DND-41 (cell line): ENCODE data around the gene PSMG4.

Experiments used
- ATAC-seq: fragments of 200-7000 bp; cut with Tn5 transposase; 3 replicates; pipeline ENCODE4 v1.9.1; 2021; ENCODE audit warnings: low read depth; ENCODE audit not compliant: insufficient read depth
- DNase-seq: peaks from one replicate; pipeline ENCODE4 v3.0.0-alpha.2; 2020
- H2AFZ ChIP-seq: 2 replicates; pipeline ENCODE4 v1.6.0; 2012; ENCODE audit warnings: low read depth, low read length
- H3K27ac ChIP-seq: 2 replicates; pipeline ENCODE4 v1.5.1; 2012; ENCODE audit warnings: low read length, inconsistent platforms
- H3K27me3 ChIP-seq: fragments of 200-600 bp; sonication (generic); 2 replicates; pipeline ENCODE4 v1.6.0; 2012; ENCODE audit warnings: low read length, mild to moderate bottlenecking, inconsistent platforms; ENCODE audit not compliant: insufficient read depth, poor library complexity
- H3K36me3 ChIP-seq: 2 replicates; pipeline ENCODE4 v1.5.1; 2012; ENCODE audit warnings: low read length, inconsistent platforms; ENCODE audit not compliant: insufficient read depth
- H3K4me1 ChIP-seq: 2 replicates; pipeline ENCODE4 v1.5.1; 2012; ENCODE audit warnings: mild to moderate bottlenecking, low read length; ENCODE audit not compliant: insufficient read depth
- H3K4me2 ChIP-seq: 2 replicates; pipeline ENCODE4 v1.6.0; 2012; ENCODE audit warnings: mild to moderate bottlenecking, moderate library complexity, low read length, inconsistent platforms; ENCODE audit not compliant: insufficient read depth
- H3K4me3 ChIP-seq, 2 experiments: fragments of 200-600 bp in 1 of 2; shearing (Covaris generic) in 1 of 2; 2 replicates each; pipeline ENCODE4 v1.5.1; 2012 to 2016; ENCODE audit warnings: inconsistent platforms in 2 of 2, low read length in 2 of 2, mild to moderate bottlenecking in 2 of 2, low read depth in 1 of 2, moderate library complexity in 1 of 2
- H3K79me2 ChIP-seq: 2 replicates; pipeline ENCODE4 v1.6.0; 2012; ENCODE audit warnings: low read length, inconsistent platforms; ENCODE audit not compliant: insufficient read depth
- H3K9ac ChIP-seq: 2 replicates; pipeline ENCODE4 v1.6.0; 2012; ENCODE audit warnings: low read depth, mild to moderate bottlenecking, inconsistent platforms, low read length, moderate library complexity
- H3K9me3 ChIP-seq: 2 replicates; pipeline ENCODE4 v1.5.1; 2012; ENCODE audit warnings: low read length, moderate library complexity, mild to moderate bottlenecking, inconsistent platforms; ENCODE audit not compliant: insufficient read depth, severe bottlenecking
- H4K20me1 ChIP-seq: 2 replicates; pipeline ENCODE4 v1.6.0; 2012; ENCODE audit warnings: low read length; ENCODE audit not compliant: insufficient read depth
- EZH2 ChIP-seq: IDR thresholded peaks from 3 replicates; pipeline ENCODE4 v1.6.1; 2012; ENCODE audit warnings: borderline replicate concordance, low read depth, mild to moderate bottlenecking, moderate library complexity, low read length, inconsistent platforms; ENCODE audit not compliant: severe bottlenecking
- TF ChIP-seq, protein P1 (sequence below): IDR thresholded peaks from 2 replicates; pipeline ENCODE4 v1.5.1; 2012; ENCODE audit warnings: borderline replicate concordance, low read length, moderate library complexity, mild to moderate bottlenecking; ENCODE audit not compliant: poor library complexity, severe bottlenecking; ENCODE audit errors: extremely low read depth

Gene PSMG4

DNA sequence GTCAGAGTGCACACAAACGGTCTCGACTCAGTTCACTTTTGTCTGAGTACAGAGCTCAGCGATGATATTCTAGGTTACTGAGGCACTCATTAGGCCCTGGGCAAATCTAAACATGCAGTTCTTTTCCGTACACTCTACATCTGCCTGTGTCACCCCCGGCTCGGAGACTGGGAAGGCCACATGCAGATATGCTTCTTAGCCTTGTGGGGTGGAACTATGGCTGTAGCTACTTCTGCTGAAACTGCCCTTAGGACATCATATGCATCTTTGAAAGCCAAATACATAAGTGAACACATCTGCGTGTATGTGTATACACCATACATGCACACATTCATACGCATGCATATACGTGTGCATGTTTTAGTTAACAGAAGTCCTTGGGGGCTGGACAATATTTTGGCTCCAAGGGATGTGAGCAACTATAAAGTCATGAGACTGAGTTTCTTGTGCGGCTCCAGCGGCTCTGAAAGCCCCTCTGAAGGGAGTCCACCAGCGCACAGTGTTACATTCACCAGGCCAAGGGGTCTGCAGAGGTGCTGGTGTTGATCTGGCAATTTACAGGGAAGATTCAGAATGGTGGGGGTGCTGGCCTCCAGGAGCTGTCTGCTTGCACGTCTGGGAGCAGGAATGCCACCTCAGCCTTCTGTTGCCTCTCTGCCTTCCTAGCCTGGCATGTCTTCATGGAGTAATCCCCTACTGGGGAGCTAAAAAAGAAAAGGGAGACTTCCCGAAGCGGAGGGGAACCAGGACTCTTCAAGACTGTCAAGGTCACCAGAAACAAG is 31.6 kb downstream of the PSMG4 start:
- TF ChIP-seq, protein P1, sequence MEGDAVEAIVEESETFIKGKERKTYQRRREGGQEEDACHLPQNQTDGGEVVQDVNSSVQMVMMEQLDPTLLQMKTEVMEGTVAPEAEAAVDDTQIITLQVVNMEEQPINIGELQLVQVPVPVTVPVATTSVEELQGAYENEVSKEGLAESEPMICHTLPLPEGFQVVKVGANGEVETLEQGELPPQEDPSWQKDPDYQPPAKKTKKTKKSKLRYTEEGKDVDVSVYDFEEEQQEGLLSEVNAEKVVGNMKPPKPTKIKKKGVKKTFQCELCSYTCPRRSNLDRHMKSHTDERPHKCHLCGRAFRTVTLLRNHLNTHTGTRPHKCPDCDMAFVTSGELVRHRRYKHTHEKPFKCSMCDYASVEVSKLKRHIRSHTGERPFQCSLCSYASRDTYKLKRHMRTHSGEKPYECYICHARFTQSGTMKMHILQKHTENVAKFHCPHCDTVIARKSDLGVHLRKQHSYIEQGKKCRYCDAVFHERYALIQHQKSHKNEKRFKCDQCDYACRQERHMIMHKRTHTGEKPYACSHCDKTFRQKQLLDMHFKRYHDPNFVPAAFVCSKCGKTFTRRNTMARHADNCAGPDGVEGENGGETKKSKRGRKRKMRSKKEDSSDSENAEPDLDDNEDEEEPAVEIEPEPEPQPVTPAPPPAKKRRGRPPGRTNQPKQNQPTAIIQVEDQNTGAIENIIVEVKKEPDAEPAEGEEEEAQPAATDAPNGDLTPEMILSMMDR: no peak
- no peak for TF ChIP-seq EZH2
- Histone ChIP-seq H3K27ac (no peak overlapping the region), H3K27me3 (no peaks in the 10 kb centered on the region), H3K4me1 (no peaks in the 10 kb centered on the region), H3K9me3 (no peaks in the 10 kb centered on the region), H2AFZ (no peak overlapping the region), H4K20me1 (peaks cover 14% of the 10 kb centered on the region), H3K79me2 (no peaks in the 10 kb centered on the region), H3K4me3 (no peak overlapping the region), H3K36me3 (no peaks in the 10 kb centered on the region), H3K4me2 (no peak overlapping the region), H3K9ac (no peak overlapping the region)
- DNase-seq: no peak
- ATAC-seq: no peak

DNA sequence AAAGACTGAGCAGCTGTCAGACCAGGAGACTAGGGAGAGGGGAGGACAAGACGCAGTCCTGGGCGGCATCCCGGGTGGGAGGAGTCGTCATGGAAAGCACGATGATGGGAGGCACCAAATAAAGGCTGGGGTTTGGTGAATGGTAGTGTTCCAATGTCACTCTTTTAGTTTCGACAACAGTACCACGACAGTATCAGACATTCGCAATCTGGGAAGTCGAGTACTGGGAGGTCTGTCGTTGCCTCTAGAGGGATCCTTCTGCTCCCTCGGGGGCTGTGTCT is 32.1 kb downstream of the PSMG4 start:
- Histone ChIP-seq H3K9me3 (no peaks in the 10 kb centered on the region), H3K79me2 (no peaks in the 10 kb centered on the region), H4K20me1 (peaks cover 9% of the 10 kb centered on the region), H3K36me3 (no peaks in the 10 kb centered on the region), H3K4me2 (no peak overlapping the region), H3K9ac (no peak overlapping the region), H3K4me3 (no peak overlapping the region), H3K27ac (no peak overlapping the region), H3K27me3 (no peaks in the 10 kb centered on the region), H3K4me1 (no peaks in the 10 kb centered on the region), H2AFZ (no peak overlapping the region)
- DNase-seq (no peak), ATAC-seq (no peak)
- TF ChIP-seq, protein P1: no peak
- no peak for TF ChIP-seq EZH2

DNA sequence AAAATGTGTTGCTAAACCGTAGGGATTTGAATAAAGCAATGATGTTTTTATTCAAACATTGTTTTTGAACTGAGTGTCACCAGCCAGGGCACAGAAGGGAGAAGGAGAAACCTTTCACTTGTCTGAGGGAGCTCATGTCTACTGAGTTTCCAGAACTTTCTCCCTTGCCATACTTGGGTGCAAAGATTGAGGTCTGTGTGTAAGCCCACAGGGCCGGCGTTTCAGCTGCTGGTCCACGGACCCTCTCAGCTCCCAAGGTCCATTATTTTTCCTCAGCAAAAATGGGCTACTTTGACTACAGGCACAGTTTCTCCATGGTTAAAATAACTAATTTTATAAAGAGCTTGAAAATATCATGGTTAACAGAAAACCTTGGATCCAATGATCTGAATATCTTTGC is 32.6 kb downstream of the PSMG4 start:
- Histone ChIP-seq H3K36me3 (no peaks in the 10 kb centered on the region), H3K4me3 (no peak overlapping the region), H4K20me1 (peaks cover 9% of the 10 kb centered on the region), H3K9ac (no peak overlapping the region), H3K4me1 (no peaks in the 10 kb centered on the region), H3K79me2 (no peaks in the 10 kb centered on the region), H3K9me3 (no peaks in the 10 kb centered on the region), H2AFZ (no peak overlapping the region), H3K4me2 (no peak overlapping the region), H3K27me3 (no peaks in the 10 kb centered on the region), H3K27ac (no peak overlapping the region)
- DNase-seq (no peak), ATAC-seq (no peak)
- no peak for TF ChIP-seq EZH2
- TF ChIP-seq, protein P1: no peak

DNA sequence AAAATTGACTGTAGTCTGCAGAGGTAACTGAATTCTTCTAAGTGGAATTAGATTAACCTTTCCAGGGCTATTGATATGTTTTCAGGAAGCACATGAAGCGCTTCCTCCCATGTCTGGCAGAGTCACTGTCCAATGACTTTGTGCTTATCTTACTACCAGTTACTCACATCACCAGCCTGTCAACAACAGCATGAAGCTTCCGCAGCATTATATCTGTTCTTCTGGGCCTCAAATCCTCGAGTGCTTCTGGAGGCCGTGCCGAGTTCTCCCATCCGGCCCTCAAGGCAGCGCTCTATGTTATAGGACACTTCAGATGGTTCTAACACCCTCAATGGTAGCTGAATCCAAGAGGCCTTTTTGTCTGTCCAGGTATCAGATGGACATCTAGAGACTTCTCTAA is 33.2 kb downstream of the PSMG4 start:
- Histone ChIP-seq H3K9ac (no peak overlapping the region), H3K27me3 (no peaks in the 10 kb centered on the region), H2AFZ (no peak overlapping the region), H3K27ac (no peak overlapping the region), H3K4me2 (no peak overlapping the region), H3K4me1 (no peaks in the 10 kb centered on the region), H4K20me1 (peaks cover 5% of the 10 kb centered on the region), H3K36me3 (no peaks in the 10 kb centered on the region), H3K9me3 (no peaks in the 10 kb centered on the region), H3K4me3 (no peak overlapping the region), H3K79me2 (no peaks in the 10 kb centered on the region)
- DNase-seq (no peak), ATAC-seq (no peak)
- TF ChIP-seq EZH2: no peak
- TF ChIP-seq, protein P1: no peak
